HG03066 (cell line): ENCODE data around the gene NAP1L4.

Experiments used
- ATAC-seq: cut with Tn5 transposase; IDR thresholded peaks from one replicate; pipeline ENCODE4 v1.9.1; 2021; ENCODE audit warnings: low read depth; ENCODE audit not compliant: unreplicated experiment

The NAP1L4 gene

DNA sequence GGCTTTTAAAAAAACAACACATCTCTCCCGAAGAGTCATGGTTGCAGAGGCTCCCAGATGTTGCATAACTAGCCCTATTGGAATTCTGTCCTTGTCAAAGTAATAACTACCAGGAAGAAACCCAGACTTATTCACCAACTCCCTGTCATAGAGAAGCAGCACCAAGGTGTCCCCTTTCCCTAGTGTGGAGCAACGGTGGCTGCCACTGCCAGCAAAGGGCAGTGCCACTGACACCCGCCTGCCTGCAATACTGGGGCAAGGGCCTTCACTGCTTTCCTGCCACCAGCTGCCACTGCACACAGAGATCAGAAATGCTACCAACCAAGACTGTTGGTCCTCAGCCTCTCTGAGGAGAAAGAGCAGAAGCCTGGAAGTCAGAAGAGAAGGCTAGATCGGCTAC lies 27.3 kb downstream of the NAP1L4 start:
- no peak for ATAC-seq

DNA sequence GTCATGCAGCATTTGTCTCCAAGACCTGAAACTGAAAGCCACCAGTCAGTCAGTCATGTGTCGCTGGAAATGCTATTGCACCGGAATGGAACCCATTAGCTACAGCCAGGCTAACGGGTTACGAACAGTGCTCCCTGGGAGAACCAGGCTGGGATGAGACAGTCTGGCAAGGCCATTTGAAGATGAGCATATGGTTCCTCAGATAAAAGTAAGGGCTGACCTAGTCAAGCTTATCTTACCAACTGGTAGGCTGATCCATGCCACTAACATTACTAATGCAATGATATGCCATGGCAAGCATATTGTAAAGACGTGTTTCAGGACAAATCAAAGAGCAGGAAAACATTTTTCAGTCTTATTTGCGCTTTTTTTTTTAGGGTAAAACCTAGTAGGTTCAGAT lies 28.4 kb downstream of the NAP1L4 start:
- ATAC-seq, result no peak

DNA sequence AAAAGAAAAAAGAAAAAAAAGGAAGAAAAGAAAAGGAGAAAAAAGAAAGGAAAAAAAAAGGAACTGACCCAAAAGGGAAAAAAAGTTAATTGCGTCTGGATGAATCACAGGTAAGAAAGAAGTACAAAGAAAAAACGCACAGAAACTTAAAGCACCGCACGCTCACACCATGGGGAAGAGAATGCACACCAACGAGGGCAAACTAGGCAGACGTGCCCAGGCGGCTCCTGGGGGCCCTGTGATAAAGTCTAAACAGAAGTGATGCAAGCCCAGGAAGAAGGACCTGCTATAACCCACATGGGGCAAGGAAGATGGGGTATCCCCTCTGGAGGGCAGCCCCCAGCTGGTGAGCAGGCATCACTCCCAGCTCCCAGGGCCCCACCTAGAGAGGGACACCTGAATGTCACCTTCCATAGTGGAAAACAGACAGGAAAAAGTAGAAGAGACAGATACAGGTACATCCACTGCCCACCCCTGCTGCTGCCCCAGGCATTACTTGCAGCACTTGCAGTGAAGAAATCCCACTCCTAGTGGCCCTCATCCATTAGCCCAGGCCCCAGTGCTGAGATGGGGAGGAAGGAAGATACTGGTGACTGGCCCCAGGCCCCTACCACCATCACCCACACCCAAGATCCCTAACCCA lies 28.9 kb downstream of the NAP1L4 start:
- ATAC-seq, result no peak

DNA sequence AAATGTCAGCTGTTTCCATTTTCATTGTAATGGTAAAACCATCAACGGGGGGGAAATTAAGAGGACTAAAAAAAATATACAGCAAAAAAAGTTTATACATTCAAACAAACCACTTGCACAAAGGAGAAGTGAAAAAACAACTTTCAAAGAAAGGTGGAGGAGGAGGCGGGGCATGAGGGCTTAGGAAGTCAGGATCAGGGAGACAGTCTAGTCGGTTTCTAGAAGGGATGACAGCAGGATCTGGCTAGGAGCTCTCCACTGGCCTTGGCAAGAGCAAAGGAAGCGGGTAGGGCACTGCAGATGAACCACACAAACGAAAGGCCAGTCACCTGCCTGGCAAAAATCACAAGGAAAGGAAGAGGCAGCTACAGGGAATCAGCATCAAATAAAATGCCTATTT lies 31.0 kb downstream of the NAP1L4 start:
- no peak for ATAC-seq

DNA sequence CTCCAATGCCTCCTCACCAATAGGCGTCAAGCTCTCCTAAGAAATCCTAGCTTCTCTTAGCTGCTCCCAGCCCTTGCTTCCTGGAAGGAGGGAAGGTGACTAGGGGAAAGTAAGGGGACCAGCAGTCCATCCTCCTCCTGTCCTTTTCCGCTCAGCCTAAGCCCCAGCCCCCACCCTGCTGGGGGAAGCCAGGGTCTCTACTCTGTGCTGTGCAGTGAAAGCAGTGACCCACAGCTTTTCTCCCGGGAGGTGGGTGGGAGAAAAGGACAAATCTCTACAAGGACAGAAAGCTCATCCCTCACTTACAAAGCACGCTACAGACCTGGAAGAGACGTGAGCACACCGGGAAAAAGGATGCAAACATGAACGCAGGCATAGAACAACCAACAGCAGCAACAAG lies 32.0 kb downstream of the NAP1L4 start:
- ATAC-seq, result no peak

DNA sequence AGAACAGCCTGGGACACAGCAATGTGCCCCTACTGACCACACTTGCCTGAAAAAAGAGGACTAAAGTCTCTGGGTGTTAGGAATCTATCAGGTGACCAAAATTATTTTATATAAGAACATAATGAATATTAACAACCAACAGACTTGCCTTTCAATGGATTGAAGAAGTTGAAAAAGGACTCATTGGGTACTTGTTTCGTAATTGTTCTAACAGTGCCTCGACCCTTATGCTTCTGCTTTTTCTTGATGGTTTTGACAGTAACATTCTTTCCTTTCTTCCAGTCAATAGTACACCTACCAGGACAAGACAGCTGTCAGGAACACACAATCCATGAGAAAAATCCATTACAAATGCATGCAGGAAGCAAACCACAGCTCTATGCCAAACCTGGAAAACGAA lies 33.9 kb downstream of the NAP1L4 start:
- no peak for ATAC-seq

DNA sequence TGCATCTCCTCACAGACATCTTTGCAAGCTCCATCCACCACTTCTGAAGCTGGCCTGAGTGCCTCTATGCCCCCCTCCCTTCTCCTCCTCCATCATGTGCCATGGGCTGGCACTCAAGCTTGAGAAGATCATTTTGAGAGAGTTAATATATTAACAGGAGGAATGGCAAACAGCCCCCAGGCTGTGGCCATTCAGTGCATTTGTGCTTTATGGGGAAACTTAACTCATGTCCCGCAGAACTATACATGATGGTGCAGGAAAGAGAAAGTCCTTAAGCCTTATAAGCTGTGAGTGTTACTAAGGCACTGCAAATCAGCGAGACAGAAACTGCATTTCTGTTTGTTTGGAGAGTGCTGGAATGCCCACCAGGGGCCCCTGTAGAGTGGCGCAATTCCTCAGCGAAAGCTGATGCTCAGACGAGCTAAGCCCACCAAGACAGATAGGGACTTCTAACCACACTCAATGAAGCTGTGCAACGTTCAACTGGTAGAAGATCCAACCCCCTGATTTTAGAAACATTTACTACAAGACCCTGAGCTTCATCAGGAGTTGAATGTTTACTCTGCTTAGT lies 36.1 kb downstream of the NAP1L4 start:
- ATAC-seq, result no peak

DNA sequence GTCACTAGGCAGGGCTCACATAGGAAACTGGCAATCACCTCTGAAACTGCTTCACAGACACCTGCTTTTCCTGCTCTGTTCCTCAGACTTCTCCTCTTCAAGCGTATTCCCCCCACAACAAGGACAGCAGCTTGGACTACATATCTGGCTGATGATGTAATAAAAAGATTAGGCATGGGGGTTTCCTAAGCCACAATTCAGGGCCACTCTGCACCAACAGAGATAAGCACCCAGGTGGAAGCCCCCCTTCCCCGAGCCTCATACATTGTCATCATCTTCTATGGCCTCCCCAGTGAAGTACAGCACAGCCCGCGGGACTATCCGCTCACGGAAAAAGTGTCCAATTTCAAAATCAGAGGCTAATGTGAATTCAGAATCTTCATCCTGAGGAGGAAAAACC lies 37.9 kb downstream of the NAP1L4 start:
- ATAC-seq, result no peak

DNA sequence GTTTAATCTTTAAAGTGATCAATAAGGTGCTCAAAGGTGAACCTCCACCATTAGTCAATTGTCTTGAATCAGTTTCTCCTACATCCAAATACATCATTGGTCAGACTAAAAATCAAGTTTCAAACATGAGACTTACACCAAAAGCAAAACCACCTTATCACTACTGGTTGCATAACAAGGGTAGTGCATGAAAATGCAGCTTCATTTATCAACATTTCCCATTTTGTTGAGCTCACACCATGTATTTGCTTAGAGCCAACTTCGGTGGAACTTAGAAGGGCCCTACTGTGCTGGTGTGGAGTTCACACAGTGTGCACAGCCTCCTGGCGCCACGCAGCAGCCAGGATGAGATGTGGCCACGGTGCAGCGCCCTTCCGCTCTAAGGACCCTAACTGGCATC lies 39.8 kb downstream of the NAP1L4 start:
- ATAC-seq, result no peak

DNA sequence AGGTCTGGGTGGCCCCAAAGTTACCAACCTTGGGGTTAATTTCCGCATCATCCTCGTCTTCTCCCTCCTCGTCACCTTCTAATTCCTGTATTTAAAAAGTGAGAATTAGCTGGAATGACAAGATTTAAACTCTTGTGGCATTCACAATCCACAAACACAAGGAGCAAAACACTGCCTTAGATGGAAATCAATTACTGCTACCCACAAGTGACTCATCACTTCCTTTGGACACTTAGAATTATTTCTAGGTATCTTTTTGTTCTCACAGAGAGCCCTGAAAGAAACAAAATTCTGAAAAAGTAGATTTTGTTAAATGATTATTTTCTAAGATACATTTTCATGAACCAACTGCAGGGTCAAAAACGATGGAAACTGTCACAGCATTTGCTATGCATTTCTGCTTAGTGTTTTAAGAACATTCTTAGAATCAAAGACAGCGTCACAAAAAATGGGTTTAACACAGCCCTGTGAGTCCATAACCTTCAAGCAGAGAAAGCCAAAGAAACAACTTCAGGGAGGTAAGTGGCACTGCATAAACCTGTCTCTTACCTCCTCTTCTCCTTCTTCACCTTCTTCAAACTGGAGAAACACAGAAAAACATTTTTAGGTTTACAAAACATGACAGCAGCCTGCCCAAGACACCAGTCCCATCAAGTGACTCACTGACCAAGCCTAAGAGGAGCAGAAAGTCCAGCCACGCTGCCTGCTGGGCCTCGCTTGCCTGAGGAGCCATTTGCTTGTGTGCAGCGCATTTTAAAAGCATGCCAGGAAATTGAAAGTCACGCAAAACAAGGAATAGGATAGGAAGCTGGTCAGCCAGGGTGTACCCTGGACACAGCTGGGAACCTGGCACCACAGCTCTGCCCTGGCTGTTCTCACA lies 40.7 kb downstream of the NAP1L4 start:
- no peak for ATAC-seq

DNA sequence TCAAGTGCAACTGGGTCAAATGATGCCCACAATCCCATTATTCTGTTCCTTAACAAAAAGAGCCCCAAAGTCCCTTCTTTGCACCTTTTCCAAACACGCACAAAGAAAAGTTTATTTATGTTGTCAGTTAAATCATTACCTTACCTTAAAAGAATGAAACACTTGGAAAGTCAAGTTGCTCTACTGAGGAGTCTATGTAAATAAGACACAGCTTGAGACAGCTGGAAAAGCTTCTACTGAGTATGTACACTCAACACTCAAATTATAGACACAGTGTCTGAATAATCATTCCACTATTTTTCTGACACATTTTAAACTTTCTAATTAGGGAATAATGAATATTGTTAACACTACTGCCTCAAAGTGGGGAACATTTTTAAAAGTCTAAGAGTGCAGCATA lies 41.3 kb downstream of the NAP1L4 start:
- ATAC-seq, result no peak

DNA sequence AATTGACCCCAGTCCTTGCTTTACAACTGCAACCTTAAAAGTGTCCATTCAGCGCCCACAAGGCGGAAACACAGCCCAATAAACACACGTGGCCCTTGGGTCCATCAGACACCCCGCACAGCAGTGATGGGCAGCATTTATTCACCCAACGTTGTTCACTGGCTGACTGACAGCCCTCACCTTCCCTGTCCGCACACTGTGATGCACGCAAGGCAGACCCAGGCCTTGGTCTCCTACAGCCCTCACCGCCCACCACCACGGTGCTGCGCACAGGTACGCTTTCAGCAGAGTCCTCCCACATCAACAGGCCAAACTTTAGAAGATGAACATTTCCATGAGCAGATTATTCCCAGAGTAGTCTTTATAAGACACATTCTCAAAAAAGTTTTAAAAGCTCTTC lies 42.2 kb downstream of the NAP1L4 start:
- no peak for ATAC-seq

DNA sequence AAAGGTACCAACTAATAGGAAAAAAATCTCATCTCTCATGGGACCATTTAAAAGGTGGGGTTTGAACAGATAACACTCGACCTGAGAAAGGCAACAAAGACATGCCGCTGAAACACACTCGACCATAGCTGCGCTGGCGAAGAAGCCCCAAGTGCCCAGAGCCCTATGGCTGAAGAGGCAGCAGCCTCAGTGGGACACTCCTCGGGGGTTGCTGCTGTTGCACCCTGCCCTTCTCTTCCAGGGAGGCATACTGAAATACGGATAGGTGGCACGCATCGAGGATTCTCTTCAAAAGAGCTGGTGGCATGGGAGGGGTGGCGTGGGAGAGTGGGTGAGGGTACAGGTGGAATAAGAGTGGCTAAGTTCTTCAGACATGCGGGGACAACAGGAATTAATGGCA lies 44.4 kb downstream of the NAP1L4 start:
- no peak for ATAC-seq

DNA sequence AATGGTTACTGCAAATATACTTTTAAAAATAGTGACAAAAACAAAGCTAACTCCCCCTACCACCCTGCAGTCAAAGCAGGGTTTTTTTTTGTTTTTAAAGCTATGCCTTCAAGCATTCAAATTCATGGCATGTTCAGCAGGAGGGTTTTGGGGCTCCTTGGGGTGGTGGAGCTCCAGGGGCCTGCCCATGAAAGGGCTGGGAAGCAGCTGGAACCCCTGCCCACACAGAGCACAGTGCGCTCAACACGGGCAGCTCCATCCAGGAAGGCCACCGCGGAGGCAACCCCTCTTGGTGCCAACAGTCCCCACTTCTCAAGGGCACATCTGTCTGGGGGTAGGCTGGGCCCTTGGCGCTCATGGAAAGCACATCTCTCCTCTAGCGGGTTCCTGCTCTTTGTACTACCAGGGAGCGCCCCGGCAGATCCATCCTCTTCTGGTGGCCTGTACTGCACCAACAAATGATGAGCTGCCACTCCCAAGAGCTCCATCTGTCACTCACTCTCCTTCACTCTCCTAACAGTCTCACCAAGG lies 46.3 kb downstream of the NAP1L4 start:
- no peak for ATAC-seq

DNA sequence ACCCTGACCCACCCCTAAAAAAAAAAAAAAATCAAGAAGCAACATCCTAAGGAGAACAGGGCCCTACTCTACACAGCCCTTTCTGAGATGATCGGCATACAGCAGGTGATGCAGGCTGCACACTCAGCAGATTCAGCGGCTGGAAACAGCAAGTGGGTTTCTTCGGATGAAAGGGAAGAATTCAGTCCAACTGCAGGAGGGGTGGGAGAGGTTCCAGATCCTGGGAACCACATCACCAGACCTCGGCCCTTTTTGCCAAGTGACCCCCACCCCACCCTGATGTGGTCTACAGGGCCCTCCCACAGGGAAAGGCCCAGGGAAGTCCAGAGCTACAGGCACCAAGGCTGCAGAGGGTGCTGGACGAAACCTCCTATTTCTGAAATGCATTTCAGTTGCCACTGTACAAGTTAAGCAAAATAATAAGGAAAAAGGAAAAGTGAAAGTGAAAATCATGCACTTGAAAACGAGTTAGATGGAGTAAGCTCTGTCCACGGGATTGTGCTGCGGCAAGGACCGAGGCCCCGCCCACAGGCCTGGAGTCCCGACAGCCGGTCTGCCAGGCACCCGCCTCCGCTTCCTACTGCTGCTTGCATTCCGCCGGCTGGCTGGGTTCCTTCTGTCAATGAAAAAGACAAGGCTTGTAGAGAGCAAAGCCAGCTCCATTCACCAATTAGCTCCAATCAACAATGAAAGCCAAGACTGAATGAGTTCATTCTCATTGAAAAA lies 46.9 kb downstream of the NAP1L4 start:
- ATAC-seq, result no peak

DNA sequence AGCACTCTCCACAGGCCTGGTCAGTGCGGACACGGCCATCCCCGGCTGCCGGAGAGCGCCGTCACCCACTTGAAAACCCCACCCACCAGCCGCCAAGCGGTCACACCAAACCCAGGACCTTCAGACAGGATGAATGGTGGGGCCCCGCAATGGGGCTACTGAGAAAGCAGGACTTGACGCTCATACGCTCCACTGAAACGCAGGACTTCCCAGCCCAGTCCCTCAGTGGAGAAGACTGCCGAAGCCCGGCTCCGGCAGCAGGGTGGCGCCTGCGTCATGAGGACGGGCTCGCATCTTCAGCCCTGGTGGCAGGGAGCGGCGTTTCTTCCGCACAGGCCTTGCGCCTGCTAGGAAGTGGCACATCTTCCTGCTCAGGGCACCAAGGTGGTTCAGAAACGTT lies 47.6 kb downstream of the NAP1L4 start:
- no peak for ATAC-seq

DNA sequence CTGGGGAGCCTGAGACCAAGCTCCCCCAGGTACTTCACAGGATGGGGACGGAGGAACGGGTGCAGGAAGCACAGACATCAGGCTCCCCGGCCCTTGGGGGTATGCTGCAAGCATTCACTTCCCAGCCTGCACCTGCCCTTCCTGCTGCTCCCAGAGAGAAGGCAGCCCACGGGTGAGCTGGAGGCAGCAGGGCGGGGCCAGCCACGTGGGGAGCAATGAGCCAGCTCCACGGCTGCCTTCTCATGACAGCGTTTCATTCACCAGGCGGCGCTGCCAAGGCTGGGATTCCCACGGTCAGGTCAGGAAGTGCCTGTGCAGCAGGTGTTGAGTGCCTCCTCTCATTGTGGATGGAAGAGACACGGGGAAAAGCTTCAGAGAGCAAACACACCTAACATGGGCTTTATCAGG lies 48.4 kb downstream of the NAP1L4 start:
- no peak for ATAC-seq

DNA sequence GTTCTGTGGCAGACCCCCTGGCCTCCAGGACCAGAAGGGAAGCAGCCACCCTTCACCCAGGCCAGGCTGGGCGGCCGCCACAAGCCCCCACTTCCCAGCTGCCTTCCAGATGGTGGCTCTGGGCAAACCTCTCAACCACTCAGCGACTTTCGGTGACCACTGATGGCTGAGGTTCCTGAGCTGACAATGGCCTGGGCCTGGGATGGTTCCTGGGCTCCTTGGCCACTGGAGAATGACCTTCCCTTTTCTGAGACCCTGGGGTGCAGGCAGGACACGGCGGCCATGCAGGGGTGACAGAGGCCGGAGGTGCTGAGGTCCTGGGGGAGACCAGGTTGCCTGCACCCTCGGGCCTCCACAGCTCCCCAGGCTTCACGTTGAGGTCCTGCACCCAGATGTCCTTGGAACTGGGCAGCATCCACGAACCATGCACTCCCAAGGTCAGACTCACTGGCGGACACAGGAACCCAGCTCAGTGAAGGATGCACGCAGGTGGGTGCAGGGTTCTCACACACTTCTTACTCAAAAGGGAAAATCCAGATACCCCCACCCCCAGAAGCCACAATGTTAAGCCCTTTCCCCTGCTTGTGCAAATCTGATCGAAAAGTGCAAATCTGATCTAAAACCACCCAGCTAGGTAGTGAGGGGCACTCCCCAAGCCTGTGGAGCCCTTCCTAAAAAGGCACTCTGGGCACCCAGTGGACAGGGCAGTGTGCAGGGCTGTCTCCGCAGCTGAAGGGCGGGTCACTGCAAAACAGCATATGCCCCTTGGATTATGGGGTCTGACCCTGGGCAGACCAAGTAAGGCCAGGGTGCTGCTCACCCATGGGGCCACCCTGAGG lies 49.0 kb downstream of the NAP1L4 start:
- no peak for ATAC-seq

DNA sequence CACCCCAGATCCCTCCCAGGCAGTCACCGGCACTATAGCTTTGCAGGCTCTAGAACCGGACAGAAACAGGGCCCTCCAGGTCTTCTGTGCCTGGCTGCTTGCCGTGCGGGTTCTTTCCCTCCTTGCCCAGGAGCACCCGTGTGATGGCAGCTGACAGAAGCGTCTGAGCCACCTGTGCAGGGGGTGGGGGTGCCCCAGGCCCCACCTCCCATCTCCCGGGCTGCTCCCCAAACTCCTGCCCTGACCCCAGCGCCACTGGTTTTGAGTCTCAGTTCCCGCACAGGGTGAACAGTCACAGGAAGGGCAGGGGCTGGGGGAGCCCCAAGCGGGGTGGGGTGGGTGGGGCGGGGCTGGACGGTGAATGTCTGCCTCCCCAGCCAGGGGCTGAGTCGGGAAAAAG lies 49.7 kb downstream of the NAP1L4 start:
- no peak for ATAC-seq
